Measurements from ENCODE around the gene UGGT2. TPM values are rescaled to one million over a fixed set of nuclear protein-coding genes. Genes with fewer than 3 reads are reported as not detected.
"Not testable (repeated sequence)": the region's sequence is repeated elsewhere in the genome, so short reads cannot be mapped to it uniquely, and the experiment has no call there.

The UGGT2 gene
- total and polyA plus RNA-seq, 12 donors = 10.7 to 60.6 (median 21.9) TPM

- DNase-seq = no peak
- intact Hi-C loops (cut with DNase I) = no loop called here
These were observed 18.3 kb upstream of the UGGT2 start for GRCh38 chr13:96071504-96071903.

GRCh38 chr13:96068729-96069128 is 15.5 kb upstream of the UGGT2 start:
- no peak overlapping the region for H3K27ac ChIP-seq
- TF ChIP-seq, protein P1, sequence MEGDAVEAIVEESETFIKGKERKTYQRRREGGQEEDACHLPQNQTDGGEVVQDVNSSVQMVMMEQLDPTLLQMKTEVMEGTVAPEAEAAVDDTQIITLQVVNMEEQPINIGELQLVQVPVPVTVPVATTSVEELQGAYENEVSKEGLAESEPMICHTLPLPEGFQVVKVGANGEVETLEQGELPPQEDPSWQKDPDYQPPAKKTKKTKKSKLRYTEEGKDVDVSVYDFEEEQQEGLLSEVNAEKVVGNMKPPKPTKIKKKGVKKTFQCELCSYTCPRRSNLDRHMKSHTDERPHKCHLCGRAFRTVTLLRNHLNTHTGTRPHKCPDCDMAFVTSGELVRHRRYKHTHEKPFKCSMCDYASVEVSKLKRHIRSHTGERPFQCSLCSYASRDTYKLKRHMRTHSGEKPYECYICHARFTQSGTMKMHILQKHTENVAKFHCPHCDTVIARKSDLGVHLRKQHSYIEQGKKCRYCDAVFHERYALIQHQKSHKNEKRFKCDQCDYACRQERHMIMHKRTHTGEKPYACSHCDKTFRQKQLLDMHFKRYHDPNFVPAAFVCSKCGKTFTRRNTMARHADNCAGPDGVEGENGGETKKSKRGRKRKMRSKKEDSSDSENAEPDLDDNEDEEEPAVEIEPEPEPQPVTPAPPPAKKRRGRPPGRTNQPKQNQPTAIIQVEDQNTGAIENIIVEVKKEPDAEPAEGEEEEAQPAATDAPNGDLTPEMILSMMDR (IDR thresholded peaks at IDR 0.05) = no peak
- TF ChIP-seq POLR2A (IDR thresholded peaks at IDR 0.05) = no peak
- no peaks in the 10 kb centered on the region for H3K9me3 ChIP-seq (replicated peaks in 1 of 3)
- no peaks in the 10 kb centered on the region for H3K4me1 ChIP-seq (replicated peaks in 1 of 2)
- H3K36me3 ChIP-seq (replicated peaks in 1 of 2) = no peaks in the 10 kb centered on the region
- DNase-seq = no peak
- no peaks in the 10 kb centered on the region for H3K27me3 ChIP-seq
- 59 to 71% (median 66%) methylated on average over 2 of the region's 2 CpGs for WGBS, 4 donors
- intact Hi-C loops (cut with DNase I) = no loop called here
- H3K4me3 ChIP-seq = no peak overlapping the region

More at GRCh38 chr13:96071504-96071903, 18.3 kb upstream of the UGGT2 start:
- Histone ChIP-seq H3K27ac (no peak overlapping the region), H3K9me3 (replicated peaks in 1 of 3) (no peaks in the 10 kb centered on the region), H3K4me3 (no peak overlapping the region), H3K36me3 (replicated peaks in 1 of 2) (no peaks in the 10 kb centered on the region), H3K27me3 (no peaks in the 10 kb centered on the region), H3K4me1 (replicated peaks in 1 of 2) (no peaks in the 10 kb centered on the region)
- no peak for TF ChIP-seq POLR2A (IDR thresholded peaks at IDR 0.05)
- TF ChIP-seq, protein P1 (IDR thresholded peaks at IDR 0.05) = no peak
- WGBS, 4 donors = 71 to 84% (median 80%) methylated on average over 6 of the region's 6 CpGs

DNA sequence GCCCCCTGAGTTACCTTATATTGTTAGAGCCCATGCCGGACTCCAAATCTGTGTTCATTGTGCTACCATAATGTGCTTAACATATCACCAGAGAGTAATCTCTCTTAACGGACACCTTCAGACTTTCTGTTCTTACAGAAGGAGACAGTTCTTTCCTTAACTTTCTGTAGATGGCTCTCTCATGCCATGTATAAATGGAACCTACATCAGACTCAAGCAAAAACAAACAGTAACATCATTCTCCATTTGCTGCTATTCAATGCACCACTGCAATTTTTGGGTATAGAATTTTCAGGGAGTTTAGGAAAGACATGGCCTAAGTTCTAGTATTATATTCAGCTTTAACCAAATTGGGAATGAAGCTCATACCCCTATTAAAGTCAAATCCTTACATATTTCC is 12.6 kb upstream of the UGGT2 start:
- H3K9me3 ChIP-seq (replicated peaks in 1 of 3) = no peaks in the 10 kb centered on the region
- 63 to 87% (median 78%) methylated on average over 2 of the region's 2 CpGs for WGBS, 4 donors
- H3K4me3 ChIP-seq = no peak overlapping the region
- intact Hi-C loops (cut with DNase I) = no loop called here
- TF ChIP-seq, protein P1 (IDR thresholded peaks at IDR 0.05) = no peak
- no peak for TF ChIP-seq POLR2A (IDR thresholded peaks at IDR 0.05)
- H3K4me1 ChIP-seq (replicated peaks in 1 of 2) = no peaks in the 10 kb centered on the region
- H3K27ac ChIP-seq = no peak overlapping the region
- H3K27me3 ChIP-seq = no peaks in the 10 kb centered on the region
- no peaks in the 10 kb centered on the region for H3K36me3 ChIP-seq (replicated peaks in 1 of 2)
- DNase-seq = no peak

DNA sequence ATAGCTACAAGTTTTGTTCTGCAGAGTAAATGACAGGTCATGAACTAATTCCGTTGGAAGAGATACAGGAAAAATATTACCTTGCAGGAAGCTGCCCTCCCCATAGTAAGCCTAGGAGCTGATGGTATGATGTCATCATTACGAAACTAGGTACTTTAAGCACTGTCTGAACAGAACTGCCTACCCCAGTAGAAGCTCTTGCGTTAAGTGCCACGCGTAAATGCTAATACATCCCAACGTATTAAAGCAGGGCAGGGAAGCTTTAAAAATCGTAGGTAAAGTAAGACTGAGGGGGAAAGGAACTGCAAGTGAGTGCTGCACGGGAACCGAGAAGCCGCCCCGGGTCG is 572 bp downstream of the UGGT2 start:
- Histone ChIP-seq H3K27ac (peak overlapping the region in 4 of 5 donors; percentile 48 to 85 (median 82)), H3K4me1 (replicated peaks in 1 of 2) (peaks cover 0 to 11% of the 10 kb centered on the region in 2 donors), H3K27me3 (no peaks in the 10 kb centered on the region), H3K36me3 (replicated peaks in 1 of 2) (no peaks in the 10 kb centered on the region), H3K9me3 (replicated peaks in 1 of 3) (no peaks in the 10 kb centered on the region), H3K4me3 (peak overlapping the region; percentile 56 to 77 (median 71))
- intact Hi-C loops (cut with DNase I) = no loop called here
- DNase-seq = no peak
- TF ChIP-seq, protein P1 (IDR thresholded peaks at IDR 0.05) = no peak
- no peak for TF ChIP-seq POLR2A (IDR thresholded peaks at IDR 0.05)
- WGBS, 4 donors = 1 to 2% (median 1%) methylated on average over 12 of the region's 12 CpGs

GRCh38 chr13:96051946-96052345 is 1.3 kb downstream of the UGGT2 start:
- H3K27ac ChIP-seq; H3K36me3 ChIP-seq (replicated peaks in 1 of 2); H3K27me3 ChIP-seq; intact Hi-C loops (cut with DNase I); DNase-seq; H3K4me3 ChIP-seq; H3K9me3 ChIP-seq (replicated peaks in 1 of 3): not testable (repeated sequence)
- 89 to 92% (median 91%) methylated on average over 3 of the region's 3 CpGs for WGBS, 4 donors
- H3K4me1 ChIP-seq (replicated peaks in 1 of 2) = peaks cover 0 to 11% of the 10 kb centered on the region in 2 donors

DNA sequence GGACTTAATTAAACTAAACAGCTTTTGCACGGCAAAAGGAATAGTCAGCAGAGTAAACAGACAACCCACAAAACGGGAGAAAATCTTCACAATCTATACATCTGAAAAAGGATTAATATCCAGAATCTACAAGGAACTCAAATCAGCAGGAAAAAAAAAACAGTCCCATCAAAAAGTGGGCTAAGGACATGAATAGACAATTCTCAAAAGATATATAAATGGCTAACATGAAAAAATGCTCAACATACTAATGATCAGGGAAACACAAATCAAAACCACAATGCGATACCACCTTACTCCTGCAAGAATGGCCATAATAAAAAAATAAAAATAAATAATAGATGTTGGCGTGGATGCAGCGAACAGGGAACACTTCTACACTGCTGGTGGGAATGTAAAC is 1.7 kb downstream of the UGGT2 start:
- H3K4me1 ChIP-seq (replicated peaks in 1 of 2) = peaks cover 0 to 11% of the 10 kb centered on the region in 2 donors
- 96 to 98% (median 97%) methylated on average over 5 of the region's 5 CpGs for WGBS, 4 donors
- H3K27ac ChIP-seq; H3K27me3 ChIP-seq; DNase-seq; intact Hi-C loops (cut with DNase I); H3K36me3 ChIP-seq (replicated peaks in 1 of 2); H3K9me3 ChIP-seq (replicated peaks in 1 of 3); H3K4me3 ChIP-seq: not testable (repeated sequence)

GRCh38 chr13:96050955-96051354 is 2.2 kb downstream of the UGGT2 start:
- DNase-seq; H3K4me3 ChIP-seq; H3K27ac ChIP-seq; H3K27me3 ChIP-seq; intact Hi-C loops (cut with DNase I); H3K9me3 ChIP-seq (replicated peaks in 1 of 3); H3K36me3 ChIP-seq (replicated peaks in 1 of 2): not testable (repeated sequence)
- WGBS, 4 donors = 89 to 100% (median 94%) methylated on average over 2 to 4 of the region's 4 CpGs
- peaks cover 0 to 11% of the 10 kb centered on the region in 2 donors for H3K4me1 ChIP-seq (replicated peaks in 1 of 2)

All from adrenal gland (tissue), 12 donors.